ENCODE data around the gene NUP153. TPM values are rescaled to one million over a fixed set of nuclear protein-coding genes. Genes with fewer than 3 reads are reported as not detected.

The NUP153 gene
- total RNA-seq, 4 donors from 2014 or later, result 38.0 to 58.6 (median 44.9) TPM

DNA sequence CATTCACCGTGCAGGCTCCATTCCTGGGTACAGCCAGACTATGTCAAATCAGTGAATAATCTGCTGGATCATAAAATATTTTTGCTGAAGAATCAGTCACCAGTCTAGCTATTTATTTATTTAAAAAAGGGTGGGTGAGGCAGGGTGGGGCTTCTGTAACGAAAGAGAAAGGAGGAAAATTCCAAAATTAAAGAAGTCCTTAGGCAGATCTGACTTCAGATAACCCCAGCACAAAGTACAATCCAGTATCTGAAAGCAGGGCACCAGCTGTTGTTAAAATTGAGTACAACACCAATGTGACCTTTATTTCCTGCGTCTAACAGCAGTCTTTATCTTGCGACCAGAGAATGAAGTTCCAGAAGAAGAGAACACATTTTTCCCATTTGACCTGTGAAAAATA, 90.9 kb downstream of the NUP153 start:
- WGBS, 2 donors, result 88 to 92% methylated on average over 4 of the region's 4 CpGs
- peaks cover 0 to 8% of the 10 kb centered on the region in 2 donors for H3K36me3 ChIP-seq
- no peak for TF ChIP-seq POLR2A (IDR thresholded peaks at IDR 0.05)
- TF ChIP-seq, protein P1, sequence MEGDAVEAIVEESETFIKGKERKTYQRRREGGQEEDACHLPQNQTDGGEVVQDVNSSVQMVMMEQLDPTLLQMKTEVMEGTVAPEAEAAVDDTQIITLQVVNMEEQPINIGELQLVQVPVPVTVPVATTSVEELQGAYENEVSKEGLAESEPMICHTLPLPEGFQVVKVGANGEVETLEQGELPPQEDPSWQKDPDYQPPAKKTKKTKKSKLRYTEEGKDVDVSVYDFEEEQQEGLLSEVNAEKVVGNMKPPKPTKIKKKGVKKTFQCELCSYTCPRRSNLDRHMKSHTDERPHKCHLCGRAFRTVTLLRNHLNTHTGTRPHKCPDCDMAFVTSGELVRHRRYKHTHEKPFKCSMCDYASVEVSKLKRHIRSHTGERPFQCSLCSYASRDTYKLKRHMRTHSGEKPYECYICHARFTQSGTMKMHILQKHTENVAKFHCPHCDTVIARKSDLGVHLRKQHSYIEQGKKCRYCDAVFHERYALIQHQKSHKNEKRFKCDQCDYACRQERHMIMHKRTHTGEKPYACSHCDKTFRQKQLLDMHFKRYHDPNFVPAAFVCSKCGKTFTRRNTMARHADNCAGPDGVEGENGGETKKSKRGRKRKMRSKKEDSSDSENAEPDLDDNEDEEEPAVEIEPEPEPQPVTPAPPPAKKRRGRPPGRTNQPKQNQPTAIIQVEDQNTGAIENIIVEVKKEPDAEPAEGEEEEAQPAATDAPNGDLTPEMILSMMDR (IDR thresholded peaks at IDR 0.05), result no peak

DNA sequence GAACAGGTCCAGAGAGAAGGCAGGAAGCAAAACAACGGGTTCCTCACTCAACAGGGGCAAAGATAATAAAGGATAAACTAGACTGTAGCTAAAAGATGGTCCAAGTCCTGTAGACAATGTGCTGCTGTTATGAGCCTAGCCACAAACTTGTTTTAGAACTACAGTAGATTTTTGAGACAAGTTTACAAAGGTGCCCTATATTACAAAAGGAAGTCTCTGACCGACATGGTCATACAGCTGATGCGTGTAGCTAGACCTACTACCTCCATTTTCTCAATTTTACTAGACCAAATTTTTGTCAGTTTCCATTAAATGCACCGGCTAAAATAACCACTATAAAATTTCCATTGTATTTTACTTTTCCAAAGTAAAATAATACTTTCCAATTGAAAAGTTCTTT, 94.7 kb downstream of the NUP153 start:
- peaks cover 5 to 8% of the 10 kb centered on the region in 2 donors for H3K36me3 ChIP-seq

More for the DNA sequence above, 90.9 kb downstream of the NUP153 start:
- Histone ChIP-seq H3K4me1 (no peaks in the 10 kb centered on the region), H3K4me3 (replicated peaks in 1 of 3) (no peak overlapping the region), H3K9me3 (no peaks in the 10 kb centered on the region), H3K27ac (no peak overlapping the region), H3K27me3 (no peaks in the 10 kb centered on the region)
- intact Hi-C loops (cut with DNase I), result no loop called here
- DNase-seq, result no peak

DNA sequence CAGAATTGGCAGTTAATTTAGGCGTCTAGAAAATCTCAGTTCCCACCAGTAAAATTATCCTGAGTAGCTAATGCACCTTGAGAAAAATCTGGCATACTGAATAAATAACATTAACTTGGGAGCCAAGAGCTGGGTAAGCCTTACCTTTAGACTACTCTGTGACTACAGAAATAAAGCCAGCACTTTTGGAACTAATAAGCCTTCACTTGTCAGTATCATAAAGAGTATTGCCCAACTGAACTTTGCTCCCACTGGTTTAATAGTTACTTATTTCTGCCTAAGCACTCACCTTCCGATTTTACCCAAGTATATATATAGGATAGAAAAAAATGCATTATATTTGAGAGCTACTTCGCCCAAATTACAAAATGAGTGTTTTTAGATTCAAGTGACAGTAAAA, 95.9 kb downstream of the NUP153 start:
- H3K27me3 ChIP-seq, result no peaks in the 10 kb centered on the region
- H3K4me1 ChIP-seq, result no peaks in the 10 kb centered on the region
- DNase-seq, result no peak
- 71 to 94% methylated on average over 3 of the region's 3 CpGs for WGBS, 2 donors
- no peaks in the 10 kb centered on the region for H3K9me3 ChIP-seq
- H3K4me3 ChIP-seq (replicated peaks in 1 of 3), result no peak overlapping the region
- H3K27ac ChIP-seq, result no peak overlapping the region
- TF ChIP-seq, protein P1 (IDR thresholded peaks at IDR 0.05), result no peak
- TF ChIP-seq POLR2A (IDR thresholded peaks at IDR 0.05), result no peak
- intact Hi-C loops (cut with DNase I), result no loop called here
- H3K36me3 ChIP-seq, result peaks cover 3 to 5% of the 10 kb centered on the region in 2 donors

More for the DNA sequence above, 94.7 kb downstream of the NUP153 start:
- Histone ChIP-seq H3K4me3 (replicated peaks in 1 of 3) (no peak overlapping the region), H3K4me1 (no peaks in the 10 kb centered on the region), H3K9me3 (no peaks in the 10 kb centered on the region), H3K27ac (no peak overlapping the region), H3K27me3 (no peaks in the 10 kb centered on the region)
- WGBS, 2 donors, result 84 to 90% methylated on average over 4 of the region's 4 CpGs
- no peak for DNase-seq
- TF ChIP-seq POLR2A (IDR thresholded peaks at IDR 0.05), result no peak
- TF ChIP-seq, protein P1 (IDR thresholded peaks at IDR 0.05), result no peak
- intact Hi-C loops (cut with DNase I), result no loop called here

DNA sequence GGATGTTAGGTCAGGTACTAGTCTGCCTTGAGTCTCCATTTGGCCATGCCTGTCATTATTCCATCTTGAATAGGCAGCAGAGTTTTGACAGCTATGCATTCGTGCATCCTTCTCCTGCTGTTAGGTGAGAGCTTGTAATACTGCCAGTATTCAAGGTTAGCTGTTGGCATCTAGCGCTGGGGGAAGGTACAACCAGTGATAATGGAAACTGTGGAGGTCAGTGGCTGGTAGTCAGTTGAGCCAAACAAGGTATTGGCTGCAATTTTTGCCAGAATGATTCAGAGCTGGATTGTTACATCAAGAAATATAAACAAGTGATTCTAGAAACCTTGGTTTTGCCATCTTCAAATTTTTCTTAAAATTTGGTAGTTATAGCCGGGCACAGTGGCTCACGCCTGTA, 100.1 kb downstream of the NUP153 start:
- WGBS, 2 donors, result 90 to 95% methylated on average over 4 of the region's 4 CpGs
- no peaks in the 10 kb centered on the region for H3K27me3 ChIP-seq
- H3K9me3 ChIP-seq, result no peaks in the 10 kb centered on the region
- no peak for DNase-seq
- H3K4me3 ChIP-seq (replicated peaks in 1 of 3), result no peak overlapping the region
- H3K36me3 ChIP-seq, result peaks cover 3 to 5% of the 10 kb centered on the region in 2 donors
- intact Hi-C loops (cut with DNase I), result loop anchor here (10.0 kb wide), 1 partner anchor 98 kb away; the partner anchor contains the start of gene NUP153
- peaks cover 5 to 6% of the 10 kb centered on the region in 2 donors for H3K4me1 ChIP-seq
- no peak overlapping the region for H3K27ac ChIP-seq
- no peak for TF ChIP-seq POLR2A (IDR thresholded peaks at IDR 0.05)
- TF ChIP-seq, protein P1 (IDR thresholded peaks at IDR 0.05), result no peak

DNA sequence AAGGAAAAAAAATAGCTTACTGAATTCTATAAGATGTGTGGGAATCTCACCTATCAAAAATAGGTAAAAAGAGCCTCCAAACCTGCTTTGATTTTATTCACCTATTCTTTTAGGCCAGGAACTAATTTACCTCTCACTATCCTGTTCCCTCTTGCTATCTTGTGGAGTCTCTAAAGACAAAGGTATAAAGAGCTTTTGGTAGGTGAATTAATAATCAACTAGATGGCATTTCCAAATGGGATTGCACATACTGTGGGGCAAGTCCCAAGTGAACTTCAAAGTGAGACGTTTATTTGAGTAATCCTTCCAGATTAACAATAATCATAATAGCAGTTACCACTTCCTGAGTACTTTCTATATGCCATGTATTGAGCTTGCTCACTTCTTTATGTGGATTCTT, 103.8 kb downstream of the NUP153 start:
- Histone ChIP-seq H3K9me3 (no peaks in the 10 kb centered on the region), H3K4me1 (peaks cover 5 to 8% of the 10 kb centered on the region in 2 donors), H3K27ac (no peak overlapping the region), H3K36me3 (no peaks in the 10 kb centered on the region), H3K4me3 (replicated peaks in 1 of 3) (no peak overlapping the region), H3K27me3 (no peaks in the 10 kb centered on the region)
- TF ChIP-seq, protein P1 (IDR thresholded peaks at IDR 0.05), result no peak
- TF ChIP-seq POLR2A (IDR thresholded peaks at IDR 0.05), result no peak
- no peak for DNase-seq
- WGBS, 2 donors, result 57 to 66% methylated on average over 1 of the region's 1 CpG
- intact Hi-C loops (cut with DNase I), result loop anchor here (10.0 kb wide), 1 partner anchor 102 kb away; the partner anchor contains the start of gene NUP153

All from thyroid gland (tissue), 4 donors.